Neutrophil (primary cell): Measurements from ENCODE around the gene KRTAP19-3.
"Not testable (repeated sequence)": the region's sequence is repeated elsewhere in the genome, so short reads cannot be mapped to it uniquely, and the experiment has no call there.

ENCODE experiments used
- H3K27ac ChIP-seq: fragments of 200-600 bp; sonication (generic); 2 replicates; pipeline ENCODE4 v1.5.1; 2016; ENCODE audit warnings: mild to moderate bottlenecking, moderate library complexity
- H3K27me3 ChIP-seq: fragments of 200-600 bp; sonication (generic); 2 replicates; pipeline ENCODE4 v1.6.0; 2016; ENCODE audit warnings: mild to moderate bottlenecking
- H3K36me3 ChIP-seq: fragments of 200-600 bp; sonication (generic); 2 replicates; pipeline ENCODE4 v1.5.1; 2017
- H3K4me1 ChIP-seq, 2 experiments: fragments of 200-600 bp in 1 of 2; sonication (generic) in 1 of 2; 1 replicate in 1 of 2; 2 replicates in 1 of 2; pipeline versions ENCODE4 v1.5.1 to v1.6.1; 2013 to 2016; ENCODE audit warnings: low read depth in 1 of 2, low read length in 1 of 2, mild to moderate bottlenecking in 1 of 2, moderate library complexity in 1 of 2; ENCODE audit not compliant: control insufficient read depth in 1 of 2, insufficient read depth in 1 of 2
- H3K4me3 ChIP-seq, 2 experiments: fragments of 200-600 bp in 1 of 2; sonication (generic) in 1 of 2; 1 replicate in 1 of 2; 2 replicates in 1 of 2; pipeline ENCODE4 v1.5.1; 2013 to 2016; ENCODE audit warnings: low read depth in 1 of 2, low read length in 1 of 2, mild to moderate bottlenecking in 1 of 2, moderate library complexity in 1 of 2
- H3K9me3 ChIP-seq: fragments of 200-600 bp; sonication (generic); 2 replicates; pipeline ENCODE4 v1.5.1; 2016
- CTCF ChIP-seq: fragments of 200-600 bp; sonication (generic); IDR thresholded peaks from 2 replicates; pipeline ENCODE4 v1.5.1; 2016; ENCODE audit warnings: antibody characterized with exemption

The KRTAP19-3 gene

DNA sequence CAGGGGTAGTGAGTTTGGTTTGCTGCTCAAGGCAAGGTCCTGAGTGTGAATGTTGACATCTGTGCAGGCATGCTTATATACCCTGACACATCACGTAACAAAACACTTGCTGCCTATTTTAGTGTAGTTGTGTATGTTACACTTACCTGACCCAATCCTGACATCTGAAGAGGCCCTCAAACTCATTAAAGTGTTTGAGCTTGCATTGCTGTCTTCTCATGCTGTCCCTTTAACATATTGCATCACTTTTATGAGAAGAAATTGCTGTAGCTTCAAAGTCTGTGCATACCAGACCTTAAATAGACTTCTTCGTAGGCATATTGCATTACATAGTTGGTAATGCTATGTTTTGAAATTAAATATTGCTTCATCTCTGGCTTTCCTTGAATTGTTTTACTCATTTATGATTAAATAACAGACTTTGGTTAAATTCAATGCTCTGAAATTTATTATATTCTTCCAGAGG, at the start of gene KRTAP19-3:
Gene KRTAP19-3, minus strand, starts transcription at position 51 of the 466 bp plus-strand sequence. CDS start 56 bp downstream, outside the sequence.
- no peaks in the 10 kb centered on the region for H3K9me3 ChIP-seq
- H3K27me3 ChIP-seq, result no peaks in the 10 kb centered on the region
- H3K36me3 ChIP-seq, result no peaks in the 10 kb centered on the region
- no peak within 1 kb of the TSS for H3K4me3 ChIP-seq
- no peak within 1 kb of the TSS for H3K27ac ChIP-seq
- TF ChIP-seq CTCF, result no peak
- H3K4me1 ChIP-seq, result no peaks in the 10 kb centered on the region

- no peaks in the 10 kb centered on the region for H3K9me3 ChIP-seq
- no peaks in the 10 kb centered on the region for H3K27me3 ChIP-seq
- H3K4me1 ChIP-seq, result no peaks in the 10 kb centered on the region
- H3K27ac ChIP-seq, result no peak overlapping the region
- H3K4me3 ChIP-seq, result no peak overlapping the region
- no peak for TF ChIP-seq CTCF
- H3K36me3 ChIP-seq, result no peaks in the 10 kb centered on the region
Observed at GRCh38 chr21:30518876-30519275, 27.1 kb upstream of the KRTAP19-3 start.

- Histone ChIP-seq H3K27me3 (no peaks in the 10 kb centered on the region), H3K36me3 (no peaks in the 10 kb centered on the region), H3K9me3 (no peaks in the 10 kb centered on the region), H3K4me1 (no peaks in the 10 kb centered on the region), H3K27ac (no peak overlapping the region), H3K4me3 (no peak overlapping the region)
- no peak for TF ChIP-seq CTCF
Observed at GRCh38 chr21:30515681-30516080, 23.9 kb upstream of the KRTAP19-3 start.

GRCh38 chr21:30505621-30506205, 13.9 kb upstream of the KRTAP19-3 start:
- not testable (repeated sequence) for H3K27ac ChIP-seq, H3K9me3 ChIP-seq, H3K4me1 ChIP-seq, H3K36me3 ChIP-seq, H3K27me3 ChIP-seq, H3K4me3 ChIP-seq

DNA sequence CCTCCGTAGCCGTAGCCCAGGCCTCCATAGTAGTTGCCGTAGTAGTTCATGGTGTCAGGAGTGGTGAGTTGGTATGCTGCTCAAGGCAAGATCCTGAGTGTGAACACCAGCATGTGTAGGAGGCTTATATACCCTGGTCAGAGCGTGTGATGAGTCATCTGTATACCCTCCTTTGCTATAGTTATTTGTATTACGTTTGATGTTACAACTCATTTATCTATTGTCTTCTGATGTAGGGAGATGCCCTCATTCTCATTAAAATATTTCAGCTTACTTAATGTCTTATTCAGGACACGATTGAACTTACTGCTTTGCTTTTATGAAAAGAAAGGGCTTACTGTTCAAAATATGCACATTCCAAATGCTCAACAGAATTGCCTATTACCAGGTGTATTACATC, 10.2 kb upstream of the KRTAP19-3 start, which contains the start of gene KRTAP19-5:
Gene KRTAP19-5, minus strand, starts transcription at position 101 of the 400 bp plus-strand sequence. Its CDS starts 51 bp downstream, at position 50.
- Histone ChIP-seq H3K36me3 (no peaks in the 10 kb centered on the region), H3K27me3 (no peaks in the 10 kb centered on the region), H3K27ac (no peak within 1 kb of the TSS), H3K4me1 (no peaks in the 10 kb centered on the region), H3K4me3 (no peak within 1 kb of the TSS), H3K9me3 (no peaks in the 10 kb centered on the region)
- no peak for TF ChIP-seq CTCF

- Histone ChIP-seq H3K4me1 (no peaks in the 10 kb centered on the region), H3K9me3 (no peaks in the 10 kb centered on the region)
Observed at GRCh38 chr21:30497065-30497464, 5.3 kb upstream of the KRTAP19-3 start, which contains the start of gene KRTAP19-4. Gene KRTAP19-4, minus strand, starts transcription at chr21:30497165. Its CDS starts 55 bp downstream, at chr21:30497110.

More at GRCh38 chr21:30497065-30497464, 5.3 kb upstream of the KRTAP19-3 start, which contains the start of gene KRTAP19-4:
- Histone ChIP-seq H3K4me3 (no peak within 1 kb of the TSS), H3K27ac (no peak within 1 kb of the TSS), H3K27me3 (no peaks in the 10 kb centered on the region), H3K36me3 (no peaks in the 10 kb centered on the region)
- no peak for TF ChIP-seq CTCF
